Measurements from ENCODE around the gene DEF6. TPM values are rescaled to one million over a fixed set of nuclear protein-coding genes. Genes with fewer than 3 reads are reported as not detected.

The DEF6 gene
- total RNA-seq, 1 experiment from 2014 or later = 5.6 TPM

- no peak overlapping the region for H3K27ac Mint-ChIP-seq
Measured at GRCh38 chr6:35366204-35366596, 68.6 kb downstream of the DEF6 start.

More at GRCh38 chr6:35366204-35366596, 68.6 kb downstream of the DEF6 start:
- Mint-ChIP-seq H3K4me1 (peaks cover 16 to 21% of the 10 kb centered on the region in 2 experiments), H3K36me3 (ENCODE audit: insufficient read depth in 1 of 3, low read depth in 3 of 3) (peaks cover 0 to 2% (median 0%) of the 10 kb centered on the region in 3 experiments; a peak in 3 of 7 replicates), H3K27me3 (ENCODE audit: low read depth) (no peaks in the 10 kb centered on the region), H3K9me3 (no peaks in the 10 kb centered on the region), H3K4me3 (no peak overlapping the region)
- H3T11ph ChIP-seq (ENCODE audit: low read length) = no peak overlapping the region
- no peaks in the 10 kb centered on the region for H3K23me2 ChIP-seq (ENCODE audit: insufficient read length, low read depth, low read length, poor library complexity, severe bottlenecking)
- no peak overlapping the region for H3K56ac ChIP-seq (ENCODE audit: insufficient read length, low read depth, low read length)
- no peak overlapping the region for H2BK15ac ChIP-seq (ENCODE audit: low read depth, low read length)
- H3K79me1 ChIP-seq (ENCODE audit: insufficient read depth, low read depth, low read length, poor library complexity, severe bottlenecking) = no peaks in the 10 kb centered on the region
- no peaks in the 10 kb centered on the region for H3K27me3 ChIP-seq (ENCODE audit: insufficient read depth, low read length)
- DNase-seq = no peak
- no peak overlapping the region for H3K18ac ChIP-seq (ENCODE audit: insufficient read length, low read depth, low read length)
- no peak overlapping the region for H3K9ac ChIP-seq (ENCODE audit: extremely low read depth, insufficient read length, low read length)
- H3K4me1 ChIP-seq (ENCODE audit: insufficient read depth, low read length) = peaks cover 2% of the 10 kb centered on the region; the same call in 1 of the 2 replicates
- H3K79me2 ChIP-seq (ENCODE audit: insufficient read depth, low read length) = no peaks in the 10 kb centered on the region
- H4K8ac ChIP-seq (replicated peaks; ENCODE audit: insufficient read length, low read depth, low read length) = no peak overlapping the region
- H2BK20ac ChIP-seq (ENCODE audit: low read depth, low read length, poor library complexity, severe bottlenecking) = no peak overlapping the region
- H3K4me2 ChIP-seq (ENCODE audit: insufficient read depth, insufficient read length, low read length) = no peak overlapping the region
- no peak overlapping the region for H3K23ac ChIP-seq (ENCODE audit: insufficient read length, low read depth, low read length)
- no peak overlapping the region for H2AFZ ChIP-seq (ENCODE audit: low read length)
- H2BK120ac ChIP-seq (ENCODE audit: low read depth, low read length, poor library complexity, severe bottlenecking) = no peak overlapping the region
- TF ChIP-seq CTCF (conservative IDR thresholded peaks at IDR 0.05) = no peak
- no peak overlapping the region for H4K91ac ChIP-seq (ENCODE audit: insufficient read length, low read depth, low read length)
- no peak overlapping the region for H2BK5ac ChIP-seq (ENCODE audit: insufficient read length, low read length)
- no peaks in the 10 kb centered on the region for H3K9me3 ChIP-seq (ENCODE audit: control insufficient read depth, low read depth, low read length)
- H4K20me1 ChIP-seq (ENCODE audit: control insufficient read depth, insufficient read depth, insufficient read length) = no peaks in the 10 kb centered on the region
- H4K5ac ChIP-seq (ENCODE audit: insufficient read length, low read depth, low read length) = no peak overlapping the region
- H3K4ac ChIP-seq (ENCODE audit: low read depth, low read length) = no peak overlapping the region
- H2AK5ac ChIP-seq (ENCODE audit: insufficient read length, low read length) = no peak overlapping the region
- H2BK12ac ChIP-seq (ENCODE audit: insufficient read length, low read depth, low read length) = no peak overlapping the region
- H3K14ac ChIP-seq (ENCODE audit: insufficient read depth, low read length) = no peak overlapping the region
- H3K27ac ChIP-seq (ENCODE audit: insufficient read length, low read depth, low read length) = no peak overlapping the region
